NCI-H82 (cell line): ENCODE measurements around the gene PRKCA.
"Not testable (repeated sequence)": the region's sequence is repeated elsewhere in the genome, so short reads cannot be mapped to it uniquely, and the experiment has no call there.

Experiments
- DNase-seq: peaks from one replicate; lab custom pipeline; 2025; lab: John Stamatoyannopoulos, UW

PRKCA gene

DNA sequence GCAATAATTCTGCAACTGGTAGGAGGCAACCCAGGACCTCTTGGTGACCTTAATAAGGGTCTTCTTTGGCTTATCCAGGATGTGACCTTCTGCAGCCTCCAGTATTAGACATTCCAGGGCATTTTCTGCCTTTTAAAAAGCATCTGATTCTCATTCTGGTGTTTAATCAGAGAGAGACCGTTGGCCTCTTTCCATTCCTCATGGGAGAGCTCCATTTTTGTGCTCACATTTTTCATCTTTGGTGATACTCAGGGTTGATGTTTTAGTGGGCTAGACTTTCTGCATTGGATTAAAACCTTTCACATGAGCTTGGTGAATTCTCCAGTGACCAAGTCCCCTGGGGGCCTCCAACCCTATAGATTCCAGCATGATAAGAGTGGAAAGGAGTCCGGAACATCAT, 382.3 kb downstream of the PRKCA start:
- DNase-seq: no peak

DNA sequence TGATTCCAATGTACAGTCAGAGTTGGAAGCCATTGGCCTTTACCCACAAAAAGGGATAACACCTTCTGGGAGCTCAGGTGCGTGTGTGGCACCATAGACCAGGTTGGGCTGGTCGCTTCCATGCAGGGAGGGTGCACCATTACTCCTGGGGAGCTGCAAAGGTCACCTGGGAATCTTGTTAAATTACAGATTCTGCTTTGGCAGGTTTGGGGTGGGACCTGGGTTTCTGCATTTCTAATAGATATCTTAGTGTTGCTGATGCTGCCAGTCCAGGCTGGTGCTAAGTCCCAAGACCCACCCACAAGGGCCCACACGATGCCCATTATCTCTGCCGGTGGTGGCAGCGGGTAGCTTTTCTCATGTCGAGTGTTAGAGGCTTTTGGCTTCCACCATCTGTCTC, 384.2 kb downstream of the PRKCA start:
- no peak for DNase-seq

DNA sequence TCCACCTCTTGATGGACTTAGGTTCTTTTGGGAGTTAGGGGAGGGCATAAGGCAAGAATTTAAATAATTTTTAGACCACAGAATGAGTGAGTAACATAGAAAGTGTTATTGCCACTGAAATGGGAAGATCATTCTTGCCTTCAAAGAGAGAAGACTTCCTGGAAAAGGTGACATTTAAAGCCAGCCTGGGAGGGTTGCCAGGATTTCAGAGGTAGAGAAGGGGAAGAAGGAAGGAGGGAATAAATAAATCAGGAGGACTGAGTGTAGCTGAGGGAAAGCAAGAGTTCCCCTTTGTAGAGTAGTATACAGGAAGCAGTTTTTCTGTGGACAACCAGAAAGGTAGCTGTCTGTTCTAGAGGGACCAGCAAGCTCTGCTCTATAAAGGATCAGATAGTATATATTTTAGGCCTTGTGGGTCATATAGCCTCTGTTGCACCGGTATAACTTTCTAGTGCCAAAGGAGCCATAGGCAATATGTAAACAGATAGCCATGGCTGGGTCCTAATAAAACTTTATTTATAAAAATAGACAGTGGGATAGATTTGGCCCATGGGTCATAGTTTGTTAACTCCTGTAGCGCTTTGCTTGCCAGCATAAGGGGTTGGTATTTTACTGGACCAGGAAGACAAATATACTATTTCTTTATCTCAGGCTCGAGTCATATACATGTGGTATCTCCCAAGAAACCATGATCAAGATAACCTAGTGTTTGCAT, 385.3 kb downstream of the PRKCA start:
- no peak for DNase-seq

DNA sequence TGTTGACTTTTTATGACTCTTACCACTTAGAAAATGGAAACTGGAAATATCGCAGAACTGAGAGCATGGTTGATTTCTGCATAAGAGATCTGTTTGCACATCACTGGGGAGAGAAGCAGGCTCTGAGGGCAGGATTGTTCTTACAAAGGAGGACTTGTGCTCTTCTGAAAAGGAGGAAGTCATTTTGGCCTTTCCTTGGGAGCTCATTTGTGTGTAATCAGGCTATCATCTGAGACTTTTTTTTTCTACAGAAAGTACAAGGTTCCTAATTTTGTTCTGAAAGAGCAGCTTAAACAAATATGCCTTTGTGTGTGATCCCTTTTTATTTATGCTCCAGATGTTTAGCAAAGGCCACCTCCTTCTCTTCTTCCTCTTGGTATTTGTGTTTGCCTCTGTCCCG, 386.8 kb downstream of the PRKCA start:
- no peak for DNase-seq

DNA sequence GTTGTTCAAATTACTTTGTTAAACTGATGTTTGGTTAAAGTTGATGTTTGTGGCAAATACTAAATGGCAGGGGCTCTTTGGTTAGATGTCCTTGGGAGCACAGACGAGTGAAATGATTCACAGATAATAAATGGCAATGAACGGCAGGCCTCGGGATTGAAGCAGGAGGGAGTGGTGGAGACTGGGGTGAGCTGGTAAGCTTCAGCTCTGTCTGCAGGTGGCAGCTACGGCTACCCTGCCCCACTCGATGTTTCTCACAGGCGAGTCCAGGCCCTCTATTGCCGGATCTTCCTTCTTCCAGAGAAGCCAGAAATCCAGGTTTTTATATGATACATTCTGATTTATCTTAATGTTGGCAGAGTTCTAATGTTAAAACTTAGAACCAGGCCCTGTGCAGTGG, 387.8 kb downstream of the PRKCA start:
- no peak for DNase-seq

DNA sequence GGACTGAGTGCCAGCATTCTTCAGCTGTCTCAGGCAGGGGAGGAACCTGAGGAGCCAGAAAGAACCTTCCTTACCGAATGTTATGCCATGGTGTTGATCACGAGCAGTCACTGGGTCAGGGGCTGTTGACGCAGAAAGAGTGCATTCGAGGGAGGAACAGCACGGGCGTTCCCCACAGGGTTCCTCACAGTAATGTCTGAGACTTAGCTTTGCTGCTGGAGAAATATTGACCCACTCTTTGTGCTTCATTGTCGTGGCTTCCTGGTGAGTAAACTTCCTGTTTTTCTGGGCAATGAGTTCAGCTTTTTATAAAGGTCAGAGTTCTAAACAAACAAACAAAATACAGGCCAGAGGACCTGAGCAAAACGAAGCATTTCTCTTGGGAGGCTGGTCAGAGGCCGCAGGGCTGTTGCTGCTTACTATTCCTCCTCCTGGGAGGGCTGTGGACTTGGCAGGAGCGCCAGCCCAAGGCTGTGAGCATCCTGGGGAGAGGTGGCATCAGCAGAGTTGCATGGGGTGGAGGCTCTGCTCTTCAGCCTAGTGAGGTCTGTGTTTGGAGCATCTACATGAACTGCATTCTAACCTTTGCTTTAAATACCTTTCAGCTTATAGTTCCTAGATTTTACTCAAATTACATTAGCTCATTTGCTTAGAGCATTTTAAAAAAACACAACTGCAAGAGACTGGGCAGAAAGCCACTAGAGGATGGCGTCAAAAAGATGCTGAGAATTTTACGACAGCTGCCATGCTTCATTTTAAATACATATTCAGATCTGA, 389.4 kb downstream of the PRKCA start:
- no peak for DNase-seq

DNA sequence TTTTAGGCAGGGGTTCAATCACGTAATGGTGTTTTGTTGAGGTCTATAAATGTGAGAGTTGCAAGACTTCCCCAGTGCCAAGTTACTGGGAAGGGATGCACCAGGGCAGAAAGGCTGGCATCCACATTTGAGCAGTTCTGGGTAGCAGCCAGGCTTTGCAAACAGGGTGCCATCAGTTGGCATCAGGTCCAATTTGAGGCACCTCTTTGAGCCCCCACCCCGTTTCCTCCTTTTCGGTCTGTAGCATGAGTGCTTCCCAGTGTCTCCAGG, 389.9 kb downstream of the PRKCA start:
- DNase-seq: no peak

DNA sequence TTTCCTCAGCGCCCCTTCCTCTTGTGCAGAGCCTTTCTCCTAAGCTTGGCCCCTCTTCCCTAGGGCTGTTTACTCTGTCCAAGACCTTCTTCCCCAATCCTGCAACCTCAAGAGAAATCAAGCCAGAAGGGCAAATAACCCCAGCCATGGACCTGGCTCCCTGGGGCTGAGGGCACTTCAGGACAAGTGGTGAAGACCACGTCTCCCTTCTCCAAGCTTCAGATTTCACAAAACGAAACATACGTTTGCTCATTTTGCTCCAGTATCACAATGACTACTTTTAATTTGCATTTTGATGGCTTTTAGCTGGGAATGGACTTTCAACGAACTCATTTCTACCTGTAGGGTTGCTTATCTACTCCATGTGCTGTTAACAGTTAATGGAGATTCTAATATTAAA, 392.7 kb downstream of the PRKCA start:
- no peak for DNase-seq

DNA sequence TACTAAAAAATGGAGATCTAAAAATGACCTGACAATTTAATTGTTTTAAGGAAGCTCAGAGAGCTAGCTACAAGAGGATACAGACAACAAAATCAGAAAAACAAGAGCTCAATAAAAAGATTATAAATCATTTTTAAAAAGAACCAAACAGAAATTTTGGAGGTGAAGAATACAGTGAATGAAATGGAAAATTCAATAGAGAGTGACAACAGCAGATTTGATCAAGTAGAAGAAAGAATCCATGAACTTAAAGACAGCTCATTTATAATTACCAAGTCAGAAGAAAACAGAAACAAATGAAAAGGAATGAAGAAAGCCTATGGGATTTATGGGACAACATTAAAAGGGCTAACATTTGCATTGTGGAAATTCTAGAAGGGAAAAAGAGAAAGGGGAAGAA, 395.9 kb downstream of the PRKCA start:
- DNase-seq: no peak

DNA sequence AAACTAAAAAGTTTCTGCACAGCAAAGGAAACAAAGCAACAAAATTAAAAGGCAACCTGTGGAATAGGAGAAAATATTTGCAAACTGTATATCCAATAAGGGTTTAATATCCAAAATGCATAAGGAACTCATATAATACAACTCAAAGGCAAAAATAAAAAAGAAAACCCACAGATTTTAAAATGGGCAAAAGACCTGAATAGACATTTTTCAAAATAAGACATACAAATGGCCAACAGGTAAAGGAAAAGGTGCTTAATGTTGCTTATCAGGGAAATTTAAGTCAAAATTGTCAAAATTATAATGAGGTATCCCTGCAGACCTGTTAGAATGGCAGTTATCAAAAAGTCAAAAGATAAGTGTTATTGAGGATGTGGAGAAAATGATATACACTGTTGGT, 399.0 kb downstream of the PRKCA start:
- DNase-seq: no peak

DNA sequence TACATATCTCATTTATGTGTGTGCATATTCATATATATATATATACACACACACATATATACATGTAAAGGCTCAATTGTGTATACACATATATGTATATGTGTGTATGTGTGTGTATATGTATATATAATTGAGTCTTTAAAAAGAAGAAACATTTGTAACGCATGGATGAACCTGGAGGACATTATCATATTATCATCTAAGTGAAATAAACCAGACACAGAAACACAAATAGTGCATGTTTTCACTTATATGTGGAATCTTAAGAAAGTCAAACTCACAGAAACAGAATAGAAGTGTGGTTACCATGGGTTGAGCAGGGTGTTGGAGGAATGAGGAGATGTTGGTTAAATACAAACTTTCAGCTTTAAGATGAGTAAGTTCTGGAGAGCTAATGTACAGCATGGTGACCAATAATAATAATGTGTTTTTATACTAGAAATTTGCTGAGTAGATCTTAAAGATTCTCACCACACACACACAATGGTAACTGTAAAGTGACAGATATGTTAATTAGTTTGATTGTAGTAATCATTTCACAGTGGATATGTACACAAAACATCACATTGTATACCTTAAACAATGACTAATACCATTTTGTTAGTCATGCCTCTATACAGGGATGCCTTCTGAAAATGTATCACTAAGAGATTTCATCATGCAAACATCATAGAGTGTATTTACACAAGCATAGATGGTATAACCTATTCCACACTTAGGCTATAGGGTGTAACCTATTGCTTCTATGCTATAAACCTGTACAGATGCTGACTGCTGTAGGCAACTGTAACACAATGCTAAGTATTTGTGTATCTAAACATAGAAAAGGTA, 399.9 kb downstream of the PRKCA start:
- no peak for DNase-seq

DNA sequence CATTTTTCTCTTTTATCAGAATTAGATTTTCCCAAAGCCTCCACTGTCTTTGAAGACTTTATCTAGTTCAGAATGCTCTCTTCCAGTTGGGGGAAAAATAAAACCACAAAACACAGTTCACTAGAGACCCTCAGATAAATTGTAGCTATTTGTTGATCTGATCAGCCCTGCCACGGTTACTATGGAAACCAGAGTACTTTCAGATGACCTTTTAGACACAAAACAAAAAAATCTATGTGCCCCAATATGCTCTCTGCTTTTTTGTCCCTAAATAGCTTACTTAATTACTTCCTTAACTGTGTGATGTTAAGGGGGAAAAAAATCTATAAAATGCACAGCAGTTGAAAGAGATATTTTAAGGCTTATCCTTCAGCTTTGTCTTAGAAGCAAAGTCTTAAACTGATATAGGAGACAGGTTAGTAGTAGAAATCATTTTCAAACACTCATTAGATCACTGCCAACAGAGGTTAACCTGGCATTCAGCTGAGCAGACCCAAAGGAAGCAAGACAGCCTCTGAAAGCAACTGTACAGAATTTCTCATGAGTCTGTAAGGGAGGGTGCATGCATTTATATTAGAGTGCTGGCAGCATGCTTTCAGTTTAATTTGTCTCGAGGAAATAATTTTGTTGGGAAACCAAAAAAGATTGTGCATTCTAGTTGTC, 402.6 kb downstream of the PRKCA start:
- no peak for DNase-seq

DNA sequence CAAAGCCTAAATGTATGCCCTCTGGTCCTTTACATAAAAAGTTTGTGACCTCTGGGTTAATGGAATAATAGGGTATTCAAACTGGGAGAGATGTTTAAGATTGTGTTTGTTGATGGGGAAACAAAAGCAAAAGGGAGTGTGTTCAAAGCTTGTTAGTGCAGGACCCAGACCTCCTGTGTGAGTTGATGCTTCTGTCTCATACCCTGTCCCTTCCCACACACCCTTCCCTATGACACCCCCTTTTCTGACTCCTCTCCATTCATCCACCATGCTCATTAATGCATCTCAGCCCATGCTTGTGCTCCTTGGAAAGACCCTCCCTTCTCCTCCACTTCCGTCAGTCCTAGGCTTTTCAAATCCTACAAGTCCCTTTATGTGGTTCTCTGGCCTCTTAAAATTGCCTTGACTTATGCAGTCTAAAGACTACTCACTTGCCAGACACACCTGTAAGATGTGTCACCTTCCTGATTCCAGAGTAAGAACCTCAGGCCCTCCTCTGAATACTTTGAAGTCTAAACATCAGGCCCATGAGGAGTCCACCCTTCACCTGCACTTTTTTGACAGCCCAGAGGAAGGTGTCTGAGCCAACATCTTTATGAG, 404.5 kb downstream of the PRKCA start:
- DNase-seq: no peak

DNA sequence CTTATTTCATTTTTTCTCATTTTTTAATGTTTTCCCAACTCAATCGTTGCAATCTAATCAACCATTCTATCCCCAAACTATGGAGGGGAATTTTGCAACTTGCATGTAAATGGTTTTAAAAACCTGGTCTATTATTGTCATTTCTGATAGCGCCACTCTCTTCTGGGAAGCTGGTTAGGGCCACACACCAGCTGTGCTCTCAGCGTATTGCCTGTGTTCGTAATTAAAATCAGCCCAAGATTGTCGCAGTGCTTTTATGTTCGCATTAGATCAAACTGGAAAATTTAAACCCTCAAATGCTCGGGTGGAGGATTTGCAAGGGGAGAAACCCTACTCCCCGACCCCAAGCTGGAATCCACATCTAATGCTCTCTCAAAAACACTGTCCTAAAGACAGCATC, 409.0 kb downstream of the PRKCA start:
- DNase-seq: peak; percentile 54

DNA sequence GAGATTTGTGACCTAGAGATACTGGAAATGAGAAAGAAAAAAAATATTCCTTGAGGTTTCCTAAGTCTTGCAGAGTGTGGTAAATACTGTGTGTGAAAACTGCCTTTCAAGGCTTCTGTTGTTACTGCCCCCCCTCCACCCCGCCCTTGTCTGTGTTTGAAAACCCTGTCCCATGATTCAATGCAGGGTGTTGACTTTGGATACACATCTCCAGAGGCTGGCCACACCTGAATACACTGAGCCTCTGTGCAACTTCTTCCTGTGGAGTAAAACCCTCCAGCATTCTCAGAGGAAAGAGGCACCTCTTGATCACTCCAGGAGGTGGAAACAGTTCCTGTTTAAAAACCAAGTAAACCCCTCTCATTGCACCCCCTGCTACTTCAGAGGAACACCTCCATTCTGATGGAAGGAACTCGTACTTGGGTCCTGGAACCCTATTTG, 409.5 kb downstream of the PRKCA start:
- DNase-seq: no peak

DNA sequence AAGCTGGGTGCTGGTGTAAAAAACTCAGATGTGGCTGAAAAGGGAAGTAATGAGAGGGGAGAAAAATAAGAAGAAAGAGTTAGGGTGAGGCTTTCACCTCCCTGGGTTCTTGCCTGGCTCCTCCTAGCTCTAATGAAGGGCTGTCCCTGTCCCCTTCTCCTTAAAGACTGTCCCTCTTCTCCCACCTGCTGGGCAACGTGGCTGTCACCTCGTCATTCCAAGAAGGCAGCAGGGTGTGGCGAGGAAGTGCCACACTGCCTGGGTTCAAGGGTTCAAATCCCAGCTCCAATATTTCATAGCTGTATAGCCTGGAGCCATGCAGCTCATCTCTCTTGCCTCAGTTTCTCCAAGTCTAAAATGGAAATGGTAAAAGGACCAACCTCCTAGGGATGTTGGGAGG, 410.0 kb downstream of the PRKCA start:
- peak; percentile 20 for DNase-seq

DNA sequence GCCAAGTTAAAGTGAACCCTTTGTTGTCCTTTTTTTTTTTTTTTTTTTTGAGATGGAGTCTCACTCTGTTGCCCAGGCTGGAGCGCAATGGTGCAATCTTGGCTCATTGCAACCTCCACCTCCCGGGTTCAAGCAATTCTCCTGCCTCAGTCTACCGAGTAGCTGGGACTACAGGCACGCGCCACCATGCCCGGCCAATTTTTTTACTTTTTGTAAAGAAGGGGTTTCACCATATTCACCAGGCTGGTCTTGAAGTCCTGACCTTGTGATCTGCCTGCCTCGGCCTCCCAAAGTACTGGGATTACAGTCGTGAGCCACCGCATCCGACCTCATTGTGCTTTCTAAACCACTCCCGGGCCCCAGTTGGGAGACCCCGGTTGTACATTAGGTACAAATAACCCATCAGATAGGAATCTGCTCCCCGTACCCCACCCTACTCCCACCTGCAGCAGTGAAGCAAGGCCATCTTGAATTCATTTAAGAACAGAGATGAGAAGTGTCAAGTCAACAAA, 410.7 kb downstream of the PRKCA start:
- not testable (repeated sequence) for DNase-seq

DNA sequence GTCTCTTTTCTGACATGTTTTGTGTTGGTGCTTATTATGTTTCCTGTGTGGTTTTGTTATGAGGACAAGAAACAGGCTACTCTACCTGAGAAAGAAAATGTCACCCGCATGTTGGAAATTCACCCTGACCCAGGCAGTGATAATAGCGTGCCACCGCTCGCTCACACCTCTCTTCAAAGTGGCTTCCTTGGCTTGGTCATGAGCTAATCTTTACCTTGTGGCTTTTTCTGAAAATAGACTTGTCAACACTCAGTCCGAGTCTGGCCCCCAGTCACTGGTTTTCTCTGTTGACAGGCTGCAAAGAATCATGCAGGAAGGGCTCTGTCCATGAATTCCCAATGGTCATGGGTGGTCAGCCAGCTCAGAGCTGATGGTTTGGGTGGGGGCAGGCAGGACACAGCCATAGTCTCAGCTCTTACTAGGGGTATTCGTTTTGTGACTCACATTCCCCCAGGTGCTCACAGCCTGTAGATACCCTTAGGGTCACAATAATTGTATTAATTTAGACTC, 411.2 kb downstream of the PRKCA start:
- no peak for DNase-seq

DNA sequence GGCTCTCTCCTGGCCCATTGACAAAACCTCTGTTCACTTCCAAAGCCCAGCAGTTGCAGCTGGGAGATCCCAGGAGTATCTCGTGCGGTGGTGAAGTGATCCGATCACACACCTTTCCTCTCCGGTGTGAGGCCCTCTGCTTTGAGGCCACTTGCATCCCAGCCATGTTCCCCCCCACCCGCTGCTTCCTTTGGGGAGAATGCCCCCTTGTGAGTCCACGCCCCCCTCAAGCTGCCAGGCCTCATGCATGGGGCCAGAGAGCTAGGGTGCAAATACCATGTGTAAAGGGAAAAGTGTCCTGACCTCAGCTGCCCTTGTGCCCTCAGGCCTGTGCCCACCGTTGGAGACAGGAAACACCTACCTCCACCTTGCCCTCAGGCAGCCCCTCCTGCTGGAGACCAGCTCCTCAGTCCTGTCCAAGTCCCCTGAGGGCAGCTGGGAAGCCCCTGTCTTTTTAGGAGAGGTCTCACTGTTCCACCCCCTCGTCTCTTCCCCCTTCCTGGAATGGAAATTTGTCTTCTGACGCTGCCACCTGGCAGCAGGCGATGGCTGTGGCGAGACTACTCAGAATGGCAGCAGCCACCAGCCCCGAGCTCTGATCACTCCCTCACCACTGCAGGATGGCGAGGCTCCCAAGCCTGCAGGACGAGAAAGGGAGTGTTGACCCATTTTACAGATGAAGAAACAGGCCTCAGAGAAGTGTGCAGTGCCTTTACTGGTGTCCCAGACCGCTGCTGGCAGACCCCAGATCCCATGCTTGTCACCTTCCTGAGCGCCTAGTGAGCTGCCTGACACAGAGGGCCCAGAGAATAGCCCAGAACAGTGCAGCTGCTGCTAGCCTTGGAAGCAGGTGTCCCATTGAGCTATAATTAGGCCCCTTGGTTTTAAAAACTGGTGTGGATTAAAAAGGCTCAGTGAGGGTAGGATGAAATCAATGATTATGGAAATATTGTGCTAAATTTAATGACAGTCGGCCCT, 411.9 kb downstream of the PRKCA start:
- DNase-seq: peak; percentile 26

DNA sequence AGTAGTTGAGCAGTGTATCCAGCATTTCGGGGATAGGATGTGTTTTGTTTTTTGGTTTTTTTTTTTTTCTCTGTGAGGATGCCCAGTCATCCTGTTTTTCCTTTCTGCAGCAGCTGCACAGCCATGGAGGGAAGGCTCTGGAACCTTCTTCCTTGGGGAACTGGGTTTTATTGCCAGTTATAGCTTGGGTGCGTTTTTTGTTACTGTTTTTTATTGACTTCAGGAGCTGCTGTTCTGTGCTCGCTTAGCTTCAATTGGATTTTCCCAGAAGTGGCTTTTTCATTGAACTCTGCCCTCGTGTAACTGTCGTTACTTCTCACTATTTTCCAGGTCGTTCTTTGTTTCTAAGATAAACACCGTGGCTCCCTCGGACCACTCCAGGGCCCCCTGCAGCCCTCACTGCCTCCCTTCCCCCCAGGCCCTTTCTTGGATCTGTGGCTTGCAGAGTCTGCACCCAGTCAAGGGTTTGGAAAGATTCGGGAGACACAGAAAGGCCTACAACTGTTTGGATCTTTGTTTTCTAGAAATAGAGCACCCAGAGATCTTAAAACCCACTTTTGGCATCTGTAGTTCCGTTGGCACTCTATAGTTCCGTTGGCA, 412.8 kb downstream of the PRKCA start:
- no peak for DNase-seq
